ENCODE data around the gene CPE. TPM values are rescaled to one million over a fixed set of nuclear protein-coding genes. Genes with fewer than 3 reads are reported as not detected.

CPE gene
- total and polyA plus RNA-seq, 12 donors, result 16.9 to 57.6 (median 26.6) TPM

DNA sequence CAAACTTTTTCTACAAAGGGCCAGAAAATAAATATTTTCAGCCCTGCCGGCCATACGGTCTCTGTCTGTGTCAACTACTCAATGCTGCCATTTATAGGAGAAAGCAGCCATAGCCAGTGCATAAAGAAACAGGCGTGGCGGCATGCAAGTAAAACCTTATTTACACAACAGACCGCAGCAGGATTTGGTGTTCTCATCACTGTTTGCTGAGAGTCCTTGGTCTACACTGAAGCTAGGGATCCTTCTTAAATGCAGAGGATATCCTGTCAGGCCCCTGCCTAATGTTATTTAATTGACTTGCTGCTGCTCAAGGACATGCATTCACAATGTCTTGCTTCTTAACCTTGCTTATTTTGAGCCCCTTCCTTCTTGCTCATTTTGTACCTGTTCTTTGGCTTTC, 54.7 kb downstream of the CPE start:
- intact Hi-C loops (cut with DNase I), result no loop called here
- H3K4me3 ChIP-seq, result no peak overlapping the region
- no peaks in the 10 kb centered on the region for H3K4me1 ChIP-seq
- DNase-seq, result no peak
- no peaks in the 10 kb centered on the region for H3K36me3 ChIP-seq
- ATAC-seq, result no peak
- 95 to 96% methylated on average over 5 of the region's 5 CpGs for WGBS, 2 donors
- peaks cover 0 to 9% (median 0%) of the 10 kb centered on the region in 11 donors for H3K9me3 ChIP-seq
- peaks cover 0 to 4% (median 0%) of the 10 kb centered on the region in 7 donors for H3K27me3 ChIP-seq
- no peak overlapping the region for H3K27ac ChIP-seq
- TF ChIP-seq, protein P1, sequence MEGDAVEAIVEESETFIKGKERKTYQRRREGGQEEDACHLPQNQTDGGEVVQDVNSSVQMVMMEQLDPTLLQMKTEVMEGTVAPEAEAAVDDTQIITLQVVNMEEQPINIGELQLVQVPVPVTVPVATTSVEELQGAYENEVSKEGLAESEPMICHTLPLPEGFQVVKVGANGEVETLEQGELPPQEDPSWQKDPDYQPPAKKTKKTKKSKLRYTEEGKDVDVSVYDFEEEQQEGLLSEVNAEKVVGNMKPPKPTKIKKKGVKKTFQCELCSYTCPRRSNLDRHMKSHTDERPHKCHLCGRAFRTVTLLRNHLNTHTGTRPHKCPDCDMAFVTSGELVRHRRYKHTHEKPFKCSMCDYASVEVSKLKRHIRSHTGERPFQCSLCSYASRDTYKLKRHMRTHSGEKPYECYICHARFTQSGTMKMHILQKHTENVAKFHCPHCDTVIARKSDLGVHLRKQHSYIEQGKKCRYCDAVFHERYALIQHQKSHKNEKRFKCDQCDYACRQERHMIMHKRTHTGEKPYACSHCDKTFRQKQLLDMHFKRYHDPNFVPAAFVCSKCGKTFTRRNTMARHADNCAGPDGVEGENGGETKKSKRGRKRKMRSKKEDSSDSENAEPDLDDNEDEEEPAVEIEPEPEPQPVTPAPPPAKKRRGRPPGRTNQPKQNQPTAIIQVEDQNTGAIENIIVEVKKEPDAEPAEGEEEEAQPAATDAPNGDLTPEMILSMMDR (IDR thresholded peaks at IDR 0.05), result no peak

DNA sequence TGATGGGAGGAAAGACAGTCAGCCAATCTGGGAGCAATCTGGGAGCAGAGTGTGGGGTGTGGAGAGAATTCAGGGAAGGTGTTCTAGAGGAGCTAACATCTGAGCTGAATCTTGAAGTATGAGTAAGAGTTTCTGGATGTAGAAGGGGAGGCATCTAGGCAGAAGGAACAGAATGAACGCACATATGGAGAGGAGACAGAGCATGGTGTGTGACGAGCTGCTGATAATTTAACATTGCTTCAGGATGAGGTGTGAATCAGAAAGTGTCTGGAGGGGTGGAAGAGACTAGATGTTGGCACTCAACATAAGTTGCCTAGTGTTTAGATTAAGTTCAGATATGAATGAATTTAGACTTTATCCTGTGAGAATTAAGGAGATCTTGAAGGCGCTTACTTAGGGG, 58.9 kb downstream of the CPE start:
- peaks cover 0 to 10% (median 0%) of the 10 kb centered on the region in 9 donors for H3K4me1 ChIP-seq
- H3K4me3 ChIP-seq, result no peak overlapping the region
- H3K9me3 ChIP-seq, result no peaks in the 10 kb centered on the region
- WGBS, 2 donors, result 87 to 89% methylated on average over 3 of the region's 3 CpGs
- H3K36me3 ChIP-seq, result no peaks in the 10 kb centered on the region
- TF ChIP-seq, protein P1 (IDR thresholded peaks at IDR 0.05), result no peak
- DNase-seq (no peak), ATAC-seq (no peak)
- no peak overlapping the region for H3K27ac ChIP-seq
- H3K27me3 ChIP-seq, result peaks cover 0 to 4% (median 0%) of the 10 kb centered on the region in 7 donors
- intact Hi-C loops (cut with DNase I), result no loop called here

- H3K27me3 ChIP-seq, result peaks cover 0 to 4% (median 0%) of the 10 kb centered on the region in 7 donors
- no peak overlapping the region for H3K4me3 ChIP-seq
- no peaks in the 10 kb centered on the region for H3K9me3 ChIP-seq
- peaks cover 0 to 10% (median 0%) of the 10 kb centered on the region in 9 donors for H3K4me1 ChIP-seq
- no peak for ATAC-seq
- no peak for DNase-seq
- WGBS, 2 donors, result 57 to 60% methylated on average over 2 of the region's 2 CpGs
- intact Hi-C loops (cut with DNase I), result no loop called here
- H3K27ac ChIP-seq, result no peak overlapping the region
- TF ChIP-seq, protein P1 (IDR thresholded peaks at IDR 0.05), result no peak
- H3K36me3 ChIP-seq, result no peaks in the 10 kb centered on the region
These were observed 60.5 kb downstream of the CPE start for GRCh38 chr4:165439344-165439743.

DNA sequence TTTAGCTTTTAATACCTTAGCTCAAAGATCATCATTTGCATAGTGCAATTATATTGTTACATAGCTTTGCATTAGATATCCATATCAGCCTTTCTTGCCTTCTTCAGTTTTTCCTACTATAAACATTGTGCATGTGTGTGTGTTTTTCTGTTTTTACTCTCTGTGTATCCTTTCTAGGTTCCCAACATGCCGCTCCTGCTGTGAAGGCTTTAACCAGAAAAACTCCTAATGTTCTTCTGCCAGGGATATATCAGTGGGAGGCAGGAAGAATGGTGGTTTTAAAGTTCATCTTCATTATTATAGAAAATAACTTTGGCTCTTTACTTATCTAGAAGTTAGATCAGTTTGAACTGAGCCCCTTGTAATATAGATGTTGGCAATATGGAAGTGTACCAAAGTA, 61.2 kb downstream of the CPE start:
- no peak for ATAC-seq
- WGBS, 2 donors, result 56 to 63% methylated on average over 1 of the region's 1 CpG
- Histone ChIP-seq H3K36me3 (no peaks in the 10 kb centered on the region), H3K4me3 (no peak overlapping the region), H3K27me3 (peaks cover 0 to 4% (median 0%) of the 10 kb centered on the region in 7 donors), H3K9me3 (no peaks in the 10 kb centered on the region), H3K27ac (no peak overlapping the region), H3K4me1 (peaks cover 0 to 10% (median 0%) of the 10 kb centered on the region in 9 donors)
- intact Hi-C loops (cut with DNase I), result no loop called here
- DNase-seq, result no peak
- TF ChIP-seq, protein P1 (IDR thresholded peaks at IDR 0.05), result no peak

Measured in heart right ventricle (tissue), 16 donors.